Pancreas (tissue), 10 donors: ENCODE data around the gene MTF1. TPM values are rescaled to one million over a fixed set of nuclear protein-coding genes. Genes with fewer than 3 reads are reported as not detected.

Experiments used
- ATAC-seq, 4 donors: fragments of 200-7000 bp; cut with Tn5 transposase; one replicate each; pipeline versions ENCODE4 v1.8.0 to v1.9.1; 2020; ENCODE audit warnings: mild to moderate bottlenecking in 4 of 4, moderate library complexity in 4 of 4
- DNase-seq, 6 donors: peaks; one replicate each; pipeline ENCODE4 v3.0.0-alpha.2; 2020
- FAIRE-seq: peaks from 2 replicates; lab custom pipeline; 2012; peaks lifted over from hg19 to GRCh38; lab: Jason Lieb, UNC
- H3K27ac ChIP-seq, 4 donors: fragments of 200-600 bp; sonication (generic); 1 replicate in 3 of 4; 2 replicates in 1 of 4; pipeline versions ENCODE4 v1.5.0 to v1.8.0; 2020
- H3K27me3 ChIP-seq, 4 donors: fragments of 200-600 bp; one replicate each; pipeline ENCODE4 v1.8.0; 2021
- H3K36me3 ChIP-seq, 3 donors: fragments of 200-600 bp; sonication (generic) in 1 of 3; one replicate each; pipeline versions ENCODE4 v1.5.0 to v1.8.0; 2020 to 2021
- H3K4me1 ChIP-seq, 3 donors: fragments of 200-600 bp; one replicate each; pipeline ENCODE4 v1.8.0; 2021
- H3K4me3 ChIP-seq, 4 donors: fragments of 200-600 bp; sonication (generic) in 2 of 4; one replicate each; pipeline versions ENCODE4 v1.5.0 to v1.8.0; 2020 to 2021
- H3K9me3 ChIP-seq, 4 donors: fragments of 200-600 bp; one replicate each; pipeline ENCODE4 v1.8.0; 2021
- WGBS, 2 donors: extraction: QIAGEN DNeasy Blood & Tissue Kit; methylation state at CpG; one replicate each; pipeline ENCODE4 v1.1.7; 2013; 5-methylcytosine and 5-hydroxymethylcytosine counted together
- intact Hi-C, 3 donors: fragments of 100-400 bp; cut with DNase I; formaldehyde crosslinking; loops; one replicate each; pipeline versions ENCODE4 v1.11.1 to v1.14.2; 2022
- polyA plus RNA-seq, 2 donors: library from polyadenylated mRNA; stranded (reverse); fragments of 200-250 nt; gene quantifications; one replicate each; pipeline ENCODE4 v1.2.3, GENCODE V29; 2013
- total RNA-seq, 6 donors: library from RNA; stranded (reverse); fragmentation: NEBNext Ultra II Directional in 4 of 6; extraction: Animal tissue kit (Norgen Biotek cat#: 25700) in 4 of 6; gene quantifications; one replicate each; pipeline versions ENCODE4 v1.2.1 to v1.2.4, GENCODE V29; 2021 to 2023
- TF ChIP-seq, protein P1 (sequence below), 4 donors: fragments of 200-600 bp; sonication (generic) in 3 of 4; IDR thresholded peaks; one replicate each; pipeline versions ENCODE4 v1.5.0 to v1.8.0; 2021; ENCODE audit warnings: antibody characterized with exemption in 4 of 4
- donor health status: healthy with polysubstance abuse.
- donor health status: DM: no; HTN: no; CAD: no; lungs with moderate emphysema.
- donor health status: DM: no; HTN: no; CAD: no.
- donor health status: control.
- donor health status: control.
- donor health status: Bipolar disorder and iron deficiency.
- donor health status: DM: yes; HTN: yes; CAD: no.
- donor health status: DM: no; HTN: no; CAD: no.
- donor health status: DM: no; HTN: no; CAD: no.
- donor health status: DM: yes; HTN: yes; CAD: no.

MTF1 gene
- total and polyA plus RNA-seq, 8 donors: 1.4 to 13.5 (median 7.2) TPM

- H3K27ac ChIP-seq: no peak overlapping the region
- no peaks in the 10 kb centered on the region for H3K27me3 ChIP-seq
- FAIRE-seq: no peak
- H3K36me3 ChIP-seq: peaks cover 5 to 9% (median 7%) of the 10 kb centered on the region in 3 donors
- 92 to 93% methylated on average over 12 of the region's 12 CpGs for WGBS, 2 donors
- H3K4me1 ChIP-seq: peaks cover 0 to 8% (median 0%) of the 10 kb centered on the region in 3 donors
- no peak overlapping the region for H3K4me3 ChIP-seq
- intact Hi-C loops: no loop called here
- ATAC-seq: no peak
- no peaks in the 10 kb centered on the region for H3K9me3 ChIP-seq
- TF ChIP-seq, protein P1, sequence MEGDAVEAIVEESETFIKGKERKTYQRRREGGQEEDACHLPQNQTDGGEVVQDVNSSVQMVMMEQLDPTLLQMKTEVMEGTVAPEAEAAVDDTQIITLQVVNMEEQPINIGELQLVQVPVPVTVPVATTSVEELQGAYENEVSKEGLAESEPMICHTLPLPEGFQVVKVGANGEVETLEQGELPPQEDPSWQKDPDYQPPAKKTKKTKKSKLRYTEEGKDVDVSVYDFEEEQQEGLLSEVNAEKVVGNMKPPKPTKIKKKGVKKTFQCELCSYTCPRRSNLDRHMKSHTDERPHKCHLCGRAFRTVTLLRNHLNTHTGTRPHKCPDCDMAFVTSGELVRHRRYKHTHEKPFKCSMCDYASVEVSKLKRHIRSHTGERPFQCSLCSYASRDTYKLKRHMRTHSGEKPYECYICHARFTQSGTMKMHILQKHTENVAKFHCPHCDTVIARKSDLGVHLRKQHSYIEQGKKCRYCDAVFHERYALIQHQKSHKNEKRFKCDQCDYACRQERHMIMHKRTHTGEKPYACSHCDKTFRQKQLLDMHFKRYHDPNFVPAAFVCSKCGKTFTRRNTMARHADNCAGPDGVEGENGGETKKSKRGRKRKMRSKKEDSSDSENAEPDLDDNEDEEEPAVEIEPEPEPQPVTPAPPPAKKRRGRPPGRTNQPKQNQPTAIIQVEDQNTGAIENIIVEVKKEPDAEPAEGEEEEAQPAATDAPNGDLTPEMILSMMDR (IDR thresholded peaks at IDR 0.05): no peak
- no peak for DNase-seq
Measured at GRCh38 chr1:37828410-37829074, 30.9 kb downstream of the MTF1 start.

DNA sequence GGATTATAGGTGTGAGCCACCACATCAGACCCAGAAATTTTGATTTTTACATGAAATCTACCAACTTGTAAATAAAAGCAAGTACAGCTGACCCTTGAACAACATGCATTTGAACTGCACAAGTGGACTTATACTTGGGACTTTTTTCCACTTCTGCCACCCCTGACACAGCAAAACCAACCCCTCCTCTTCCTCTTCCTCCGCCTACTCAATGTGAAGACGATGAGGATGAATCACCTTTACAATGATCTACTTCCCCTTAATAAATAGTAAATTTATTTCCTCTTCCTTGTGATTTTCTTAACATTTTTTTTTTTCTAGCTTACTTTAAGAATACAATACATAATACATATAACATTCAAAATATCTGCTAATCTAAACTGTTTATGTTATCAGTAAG lies 33.9 kb downstream of the MTF1 start:
- Histone ChIP-seq H3K27ac (no peak overlapping the region), H3K9me3 (no peaks in the 10 kb centered on the region), H3K27me3 (no peaks in the 10 kb centered on the region), H3K36me3 (peaks cover 0 to 25% (median 0%) of the 10 kb centered on the region in 3 donors), H3K4me3 (no peak overlapping the region), H3K4me1 (no peaks in the 10 kb centered on the region)
- FAIRE-seq (no peak), ATAC-seq (no peak), DNase-seq (no peak)
- intact Hi-C loops: no loop called here
- 83 to 91% methylated on average over 2 of the region's 2 CpGs for WGBS, 2 donors
- TF ChIP-seq, protein P1 (IDR thresholded peaks at IDR 0.05): no peak

- 91 to 98% methylated on average over 2 of the region's 2 CpGs for WGBS, 2 donors
- ATAC-seq (no peak), DNase-seq (no peak), FAIRE-seq (no peak)
- H3K9me3 ChIP-seq: no peaks in the 10 kb centered on the region
- intact Hi-C loops: no loop called here
- peaks cover 0 to 29% (median 0%) of the 10 kb centered on the region in 3 donors for H3K36me3 ChIP-seq
- no peak overlapping the region for H3K27ac ChIP-seq
- H3K27me3 ChIP-seq: no peaks in the 10 kb centered on the region
- TF ChIP-seq, protein P1 (IDR thresholded peaks at IDR 0.05): no peak
- no peak overlapping the region for H3K4me3 ChIP-seq
- H3K4me1 ChIP-seq: no peaks in the 10 kb centered on the region
Measured at GRCh38 chr1:37824001-37824400, 35.4 kb downstream of the MTF1 start.

DNA sequence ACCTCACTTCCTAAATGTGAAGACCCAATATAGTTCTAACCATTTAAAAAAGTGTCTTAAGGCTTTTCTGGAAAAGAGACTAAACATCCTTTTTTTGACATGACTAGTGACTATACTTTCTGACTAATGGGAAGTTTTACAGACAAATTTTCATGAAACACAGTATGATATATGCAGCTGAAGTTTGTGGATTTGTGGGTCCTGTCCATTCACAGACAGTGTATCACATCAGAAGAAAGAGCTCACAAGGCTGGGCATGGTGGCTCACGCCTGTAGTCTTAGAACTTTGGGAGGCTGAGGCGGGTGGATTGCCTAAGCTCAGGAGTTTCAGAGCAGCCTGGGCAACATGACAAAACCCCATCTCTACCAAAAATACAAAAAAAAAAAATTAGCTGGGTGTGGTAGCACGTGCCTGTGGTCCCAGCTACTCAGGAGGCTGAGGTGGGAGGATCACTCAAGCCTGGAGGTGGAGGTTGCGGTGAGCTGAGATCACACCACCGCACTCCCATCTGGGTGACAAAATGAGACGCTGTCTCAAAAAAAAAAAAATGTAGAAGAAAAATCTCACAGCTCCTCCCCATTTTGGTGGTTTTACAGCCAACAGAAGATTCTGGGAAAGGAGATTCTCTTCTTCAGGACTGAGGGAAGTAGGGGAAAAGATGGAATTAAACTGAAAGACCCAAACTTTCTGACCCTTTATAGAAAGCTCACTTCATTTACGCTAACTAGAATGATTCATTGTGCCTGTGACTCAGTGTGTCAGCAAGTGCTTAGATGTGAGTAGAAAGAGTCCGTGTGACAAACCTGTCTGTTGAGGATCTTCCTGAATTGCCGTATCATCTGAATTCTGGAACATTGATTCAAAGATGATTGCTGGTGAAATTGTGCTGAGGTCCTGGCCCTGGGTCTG lies 36.2 kb downstream of the MTF1 start:
- FAIRE-seq (no peak), ATAC-seq (no peak)
- WGBS, 2 donors: 91 to 93% methylated on average over 9 of the region's 9 CpGs

More for the DNA sequence above, 36.2 kb downstream of the MTF1 start:
- Histone ChIP-seq H3K27me3 (no peaks in the 10 kb centered on the region), H3K4me3 (no peak overlapping the region), H3K36me3 (peaks cover 0 to 29% (median 0%) of the 10 kb centered on the region in 3 donors), H3K27ac (no peak overlapping the region), H3K4me1 (no peaks in the 10 kb centered on the region), H3K9me3 (no peaks in the 10 kb centered on the region)
- no peak for DNase-seq
- TF ChIP-seq, protein P1 (IDR thresholded peaks at IDR 0.05): no peak
- intact Hi-C loops: no loop called here
